ENCODE measurements around the gene ZNF346. TPM values are rescaled to one million over a fixed set of nuclear protein-coding genes. Genes with fewer than 3 reads are reported as not detected.

ZNF346 gene
- total RNA-seq, 1 donor from 2014 or later = 32.1 TPM

- no peaks in the 10 kb centered on the region for H3K36me3 Mint-ChIP-seq (ENCODE audit: low read depth)
- intact Hi-C loops (cut with micrococcal nuclease) = loop anchor here (1.0 to 10.0 kb wide), 4 partner anchors 190 to 454 kb away; partner anchors contain the start of genes PRELID1 and RAB24
- H3K9me3 Mint-ChIP-seq = no peaks in the 10 kb centered on the region
- no peaks in the 10 kb centered on the region for H3K27me3 Mint-ChIP-seq
- H3K27ac Mint-ChIP-seq = no peak overlapping the region
- no peak overlapping the region for H3K4me3 Mint-ChIP-seq
- no peak for DNase-seq
- H3K4me1 Mint-ChIP-seq = peaks cover 19% of the 10 kb centered on the region
Observed at GRCh38 chr5:177112589-177113220, 90.2 kb downstream of the ZNF346 start.

GRCh38 chr5:177113566-177114424 is 91.3 kb downstream of the ZNF346 start:
- no peaks in the 10 kb centered on the region for H3K9me3 Mint-ChIP-seq
- no peak overlapping the region for H3K27ac Mint-ChIP-seq
- H3K4me3 Mint-ChIP-seq = no peak overlapping the region
- intact Hi-C loops (cut with micrococcal nuclease) = loop anchor here (1.0 to 10.0 kb wide), 6 partner anchors 21 to 341 kb away; partner anchors contain the start of genes PRELID1 and RAB24
- peaks cover 19% of the 10 kb centered on the region for H3K4me1 Mint-ChIP-seq
- H3K27me3 Mint-ChIP-seq = no peaks in the 10 kb centered on the region
- peak; percentile 94 for DNase-seq
- H3K36me3 Mint-ChIP-seq (ENCODE audit: low read depth) = no peaks in the 10 kb centered on the region

- Mint-ChIP-seq H3K9me3 (no peaks in the 10 kb centered on the region), H3K4me1 (peaks cover 18% of the 10 kb centered on the region), H3K4me3 (peak overlapping the region; percentile 55), H3K36me3 (ENCODE audit: low read depth) (no peaks in the 10 kb centered on the region), H3K27me3 (no peaks in the 10 kb centered on the region), H3K27ac (peak overlapping the region; percentile 79)
- DNase-seq = peak; percentile 94
- intact Hi-C loops (cut with micrococcal nuclease) = loop anchor here (10.0 kb wide), 2 partner anchors 258 to 338 kb away; no protein-coding TSS in a partner anchor
Observed at GRCh38 chr5:177116631-177117373, 94.3 kb downstream of the ZNF346 start.

- Mint-ChIP-seq H3K27ac (no peak overlapping the region), H3K36me3 (ENCODE audit: low read depth) (no peaks in the 10 kb centered on the region), H3K4me3 (no peak overlapping the region), H3K4me1 (peaks cover 17% of the 10 kb centered on the region), H3K27me3 (no peaks in the 10 kb centered on the region), H3K9me3 (peaks cover under 1% of the 10 kb centered on the region)
- intact Hi-C loops (cut with micrococcal nuclease) = loop anchor here (10.0 kb wide), 2 partner anchors 257 to 337 kb away; no protein-coding TSS in a partner anchor
- DNase-seq = no peak
Observed at GRCh38 chr5:177117441-177118045, 95.0 kb downstream of the ZNF346 start.

GRCh38 chr5:177122566-177122965 is 100.1 kb downstream of the ZNF346 start:
- intact Hi-C loops (cut with micrococcal nuclease) = no loop called here
- no peaks in the 10 kb centered on the region for H3K36me3 Mint-ChIP-seq (ENCODE audit: low read depth)
- no peak overlapping the region for H3K27ac Mint-ChIP-seq
- H3K4me3 Mint-ChIP-seq = no peak overlapping the region
- H3K4me1 Mint-ChIP-seq = peaks cover 3% of the 10 kb centered on the region
- DNase-seq = no peak
- H3K27me3 Mint-ChIP-seq = peaks cover 2% of the 10 kb centered on the region
- peaks cover 4% of the 10 kb centered on the region for H3K9me3 Mint-ChIP-seq

- intact Hi-C loops (cut with micrococcal nuclease) = no loop called here
- Mint-ChIP-seq H3K27me3 (peaks cover 2% of the 10 kb centered on the region), H3K9me3 (peaks cover 4% of the 10 kb centered on the region), H3K4me3 (no peak overlapping the region), H3K36me3 (ENCODE audit: low read depth) (no peaks in the 10 kb centered on the region), H3K27ac (no peak overlapping the region), H3K4me1 (peaks cover 13% of the 10 kb centered on the region)
- no peak for DNase-seq
Observed at GRCh38 chr5:177123789-177124485, 101.4 kb downstream of the ZNF346 start.

- H3K36me3 Mint-ChIP-seq (ENCODE audit: low read depth) = no peaks in the 10 kb centered on the region
- intact Hi-C loops (cut with micrococcal nuclease) = no loop called here
- H3K4me3 Mint-ChIP-seq = no peak overlapping the region
- peak overlapping the region; percentile 48 for H3K27ac Mint-ChIP-seq
- DNase-seq = no peak
- H3K4me1 Mint-ChIP-seq = peaks cover 19% of the 10 kb centered on the region
- H3K27me3 Mint-ChIP-seq = peaks cover 2% of the 10 kb centered on the region
- H3K9me3 Mint-ChIP-seq = peaks cover 4% of the 10 kb centered on the region
Observed at GRCh38 chr5:177124486-177124991, 102.0 kb downstream of the ZNF346 start.

GRCh38 chr5:177126771-177127170 is 104.3 kb downstream of the ZNF346 start:
- Mint-ChIP-seq H3K27ac (no peak overlapping the region), H3K4me3 (no peak overlapping the region), H3K9me3 (peaks cover 4% of the 10 kb centered on the region), H3K36me3 (ENCODE audit: low read depth) (no peaks in the 10 kb centered on the region), H3K27me3 (peaks cover 2% of the 10 kb centered on the region), H3K4me1 (peaks cover 32% of the 10 kb centered on the region)
- DNase-seq = no peak
- intact Hi-C loops (cut with micrococcal nuclease) = no loop called here

GRCh38 chr5:177128551-177128981 is 106.1 kb downstream of the ZNF346 start:
- no peaks in the 10 kb centered on the region for H3K36me3 Mint-ChIP-seq (ENCODE audit: low read depth)
- H3K27me3 Mint-ChIP-seq = no peaks in the 10 kb centered on the region
- H3K9me3 Mint-ChIP-seq = no peaks in the 10 kb centered on the region
- intact Hi-C loops (cut with micrococcal nuclease) = no loop called here
- peaks cover 29% of the 10 kb centered on the region for H3K4me1 Mint-ChIP-seq
- H3K27ac Mint-ChIP-seq = peak overlapping the region; percentile 87
- peak overlapping the region; percentile 65 for H3K4me3 Mint-ChIP-seq
- peak; percentile 67 for DNase-seq

GRCh38 chr5:177130211-177131018 is 107.9 kb downstream of the ZNF346 start:
- peaks cover 10% of the 10 kb centered on the region for H3K36me3 Mint-ChIP-seq (ENCODE audit: low read depth)

More at GRCh38 chr5:177130211-177131018, 107.9 kb downstream of the ZNF346 start:
- Mint-ChIP-seq H3K27ac (no peak overlapping the region), H3K4me3 (no peak overlapping the region), H3K9me3 (no peaks in the 10 kb centered on the region), H3K27me3 (no peaks in the 10 kb centered on the region), H3K4me1 (peaks cover 37% of the 10 kb centered on the region)
- DNase-seq = no peak
- intact Hi-C loops (cut with micrococcal nuclease) = loop anchor here (5.0 kb wide), 1 partner anchor 387 kb away; the partner anchor contains the start of gene DDX41

Data from activated CD4-positive, alpha-beta T cell treated with anti-CD3 and anti-CD28 coated beads, Interleukin-2, amount 10 ng/mL, durations not matched to agents 24 days and 14 days (primary cell).